Measurements from ENCODE around the gene SHISA7.

DNA sequence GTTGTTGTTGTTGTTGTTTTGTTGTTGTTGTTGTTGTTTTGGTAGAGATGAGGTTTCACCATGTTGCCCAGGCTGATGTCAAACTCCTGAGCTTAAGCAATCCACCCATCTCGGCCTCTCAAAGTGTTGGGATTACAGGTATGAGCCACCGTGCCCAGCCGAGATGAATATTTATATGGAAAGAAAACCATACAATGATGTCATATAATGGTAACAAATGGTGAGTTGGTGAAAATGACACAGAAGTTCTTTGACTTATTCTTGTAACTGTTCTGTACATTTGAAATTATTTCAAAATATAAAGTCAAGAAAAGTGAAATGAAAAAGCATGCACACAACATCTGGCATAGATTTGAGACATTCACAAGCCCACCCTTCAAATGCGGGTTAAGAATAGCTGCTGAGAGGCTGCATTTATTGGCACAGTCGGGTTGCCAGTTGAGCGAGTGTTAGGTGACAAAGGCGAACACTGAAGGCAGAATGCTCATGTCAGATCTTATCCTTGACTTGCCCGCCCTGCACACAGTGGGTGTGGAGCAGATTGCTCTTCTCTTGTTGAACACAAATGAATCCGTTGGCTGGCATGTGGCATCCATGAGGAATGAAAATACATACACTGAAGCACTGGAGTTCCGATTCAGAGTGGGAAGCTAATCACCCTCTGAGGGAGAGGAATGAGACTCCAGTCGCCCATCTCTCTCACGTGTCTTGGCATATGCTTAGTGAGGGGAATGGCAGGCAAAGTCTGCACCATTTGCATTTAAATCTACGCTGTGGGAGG is 19.7 kb downstream of the SHISA7 start:
- no peak for TF ChIP-seq CTCF (IDR thresholded peaks at IDR 0.05 in 8 of 11, conservative IDR thresholded peaks at IDR 0.05 in 3 of 11)
- TF ChIP-seq POLR2A (IDR thresholded peaks at IDR 0.05), result no peak

Data from spleen (tissue), 7 donors.